Chondrocyte (in vitro differentiated cells): ENCODE data around the gene RPAP3. TPM values are rescaled to one million over a fixed set of nuclear protein-coding genes. Genes with fewer than 3 reads are reported as not detected.
"Not testable (repeated sequence)": the region's sequence is repeated elsewhere in the genome, so short reads cannot be mapped to it uniquely, and the experiment has no call there.

Source experiments
- DNase-seq: peaks from one replicate; pipeline ENCODE4 v3.0.0; 2021; ENCODE audit warnings: mixed read lengths, low spot score
- H3K27ac Mint-ChIP-seq: one replicate; pipeline ENCODE4 v1.8.0; 2021; ENCODE audit warnings: mild to moderate bottlenecking, moderate library complexity, mixed read lengths; ENCODE audit not compliant: unreplicated experiment
- H3K27me3 Mint-ChIP-seq: 2 replicates; pipeline ENCODE4 v1.8.0; 2021; ENCODE audit warnings: low read depth, mixed read lengths
- H3K36me3 Mint-ChIP-seq: 2 replicates; pipeline ENCODE4 v1.8.0; 2021; ENCODE audit warnings: low read depth, mixed read lengths
- H3K4me1 Mint-ChIP-seq: 2 replicates; pipeline ENCODE4 v1.8.0; 2021; ENCODE audit warnings: low read depth, mild to moderate bottlenecking, mixed read lengths
- H3K4me3 Mint-ChIP-seq: one replicate; pipeline ENCODE4 v1.8.0; 2021; ENCODE audit warnings: mild to moderate bottlenecking, moderate library complexity, mixed read lengths; ENCODE audit not compliant: unreplicated experiment
- H3K9me3 Mint-ChIP-seq: 2 replicates; pipeline ENCODE4 v1.8.0; 2021; ENCODE audit warnings: low read depth, mixed read lengths
- CTCF ChIP-seq: fragments of 200-600 bp; sonication (generic); IDR thresholded peaks from 2 replicates; pipeline ENCODE4 v1.5.0; 2021; ENCODE audit warnings: antibody characterized with exemption, mild to moderate bottlenecking, moderate library complexity
- total RNA-seq: library from RNA; stranded (reverse); gene quantifications from 3 replicates; pipeline ENCODE4 v1.2.1, GENCODE V29; 2021

Gene RPAP3
- total RNA-seq, 1 donor from 2014 or later: 26.1 TPM

GRCh38 chr12:47686645-47687240 is 19.1 kb downstream of the RPAP3 start:
- no peak overlapping the region for H3K27ac Mint-ChIP-seq
- peaks cover 14% of the 10 kb centered on the region for H3K36me3 Mint-ChIP-seq
- H3K9me3 Mint-ChIP-seq: peaks cover under 1% of the 10 kb centered on the region
- no peak for DNase-seq
- no peaks in the 10 kb centered on the region for H3K27me3 Mint-ChIP-seq
- no peaks in the 10 kb centered on the region for H3K4me1 Mint-ChIP-seq
- H3K4me3 Mint-ChIP-seq: no peak overlapping the region
- peak; percentile 89 for TF ChIP-seq CTCF

GRCh38 chr12:47679785-47680184 is 26.0 kb downstream of the RPAP3 start:
- DNase-seq: no peak
- H3K27ac Mint-ChIP-seq: no peak overlapping the region
- peaks cover 33% of the 10 kb centered on the region for H3K36me3 Mint-ChIP-seq
- H3K4me1 Mint-ChIP-seq: no peaks in the 10 kb centered on the region
- TF ChIP-seq CTCF: no peak
- H3K4me3 Mint-ChIP-seq: no peak overlapping the region
- no peaks in the 10 kb centered on the region for H3K9me3 Mint-ChIP-seq
- H3K27me3 Mint-ChIP-seq: no peaks in the 10 kb centered on the region

- peaks cover 28% of the 10 kb centered on the region for H3K36me3 Mint-ChIP-seq
- H3K27ac Mint-ChIP-seq: no peak overlapping the region
- H3K4me1 Mint-ChIP-seq: no peaks in the 10 kb centered on the region
- no peaks in the 10 kb centered on the region for H3K9me3 Mint-ChIP-seq
- H3K4me3 Mint-ChIP-seq: no peak overlapping the region
- H3K27me3 Mint-ChIP-seq: no peaks in the 10 kb centered on the region
- no peak for DNase-seq
- no peak for TF ChIP-seq CTCF
Measured at GRCh38 chr12:47672068-47672467, 33.8 kb downstream of the RPAP3 start.

GRCh38 chr12:47667935-47668334 is 37.9 kb downstream of the RPAP3 start:
- not testable (repeated sequence) for H3K27ac Mint-ChIP-seq, H3K4me1 Mint-ChIP-seq, DNase-seq, H3K4me3 Mint-ChIP-seq, H3K27me3 Mint-ChIP-seq, H3K9me3 Mint-ChIP-seq
- peaks cover 17% of the 10 kb centered on the region for H3K36me3 Mint-ChIP-seq

GRCh38 chr12:47652521-47653234 is 53.2 kb downstream of the RPAP3 start:
- DNase-seq: no peak
- H3K27me3 Mint-ChIP-seq: no peaks in the 10 kb centered on the region
- H3K27ac Mint-ChIP-seq: no peak overlapping the region
- no peak for TF ChIP-seq CTCF
- H3K4me1 Mint-ChIP-seq: peaks cover 20% of the 10 kb centered on the region
- H3K36me3 Mint-ChIP-seq: peaks cover 3% of the 10 kb centered on the region
- H3K4me3 Mint-ChIP-seq: no peak overlapping the region
- no peaks in the 10 kb centered on the region for H3K9me3 Mint-ChIP-seq
